HG03196 (cell line): ENCODE measurements around the gene NTN1.

Experiments
- ATAC-seq: cut with Tn5 transposase; IDR thresholded peaks from one replicate; pipeline ENCODE4 v1.9.1; 2021; ENCODE audit not compliant: unreplicated experiment

The NTN1 gene

GRCh38 chr17:9266031-9266680, 244.8 kb downstream of the NTN1 start:
- ATAC-seq: no peak

GRCh38 chr17:9266697-9267117, 245.4 kb downstream of the NTN1 start:
- no peak for ATAC-seq

- no peak for ATAC-seq
These were observed 247.2 kb downstream of the NTN1 start for GRCh38 chr17:9268546-9268945.

- no peak for ATAC-seq
These were observed 248.2 kb downstream of the NTN1 start for GRCh38 chr17:9269350-9270035.

GRCh38 chr17:9270921-9271320, 249.6 kb downstream of the NTN1 start:
- ATAC-seq: no peak

- no peak for ATAC-seq
These were observed 250.7 kb downstream of the NTN1 start for GRCh38 chr17:9271989-9272388.

GRCh38 chr17:9272501-9273200, 251.3 kb downstream of the NTN1 start:
- no peak for ATAC-seq

GRCh38 chr17:9273428-9274391, 252.4 kb downstream of the NTN1 start:
- no peak for ATAC-seq

GRCh38 chr17:9274973-9275372, 253.7 kb downstream of the NTN1 start:
- ATAC-seq: no peak

- ATAC-seq: no peak
These were observed 258.6 kb downstream of the NTN1 start for GRCh38 chr17:9279893-9280292.

- no peak for ATAC-seq
These were observed 262.6 kb downstream of the NTN1 start for GRCh38 chr17:9283909-9284308.

GRCh38 chr17:9284884-9285283, 263.6 kb downstream of the NTN1 start:
- no peak for ATAC-seq

GRCh38 chr17:9285602-9286427, 264.5 kb downstream of the NTN1 start:
- no peak for ATAC-seq

GRCh38 chr17:9286434-9286833, 265.1 kb downstream of the NTN1 start:
- no peak for ATAC-seq

- ATAC-seq: no peak
These were observed 266.0 kb downstream of the NTN1 start for GRCh38 chr17:9287306-9287705.

- no peak for ATAC-seq
These were observed 268.9 kb downstream of the NTN1 start for GRCh38 chr17:9290226-9290613.

GRCh38 chr17:9291912-9292560, 270.7 kb downstream of the NTN1 start:
- ATAC-seq: no peak

GRCh38 chr17:9292561-9292941, 271.2 kb downstream of the NTN1 start:
- ATAC-seq: no peak
